MCF 10A (cell line): Measurements from ENCODE around the gene FOXR2. TPM values are rescaled to one million over a fixed set of nuclear protein-coding genes. Genes with fewer than 3 reads are reported as not detected.

Experiments
- Bru-seq: library from RNA; stranded (reverse); fragments of 400-500 nt; gene quantifications from one replicate; lab custom pipeline; 2021; lab: Mats Ljungman, UMichigan
- BruChase-seq, 2 experiments: library from RNA; stranded (reverse); fragments of 400-500 nt; gene quantifications; one replicate each; lab custom pipeline; 2021; lab: Mats Ljungman, UMichigan
- BruUV-seq: library from RNA; stranded (reverse); fragments of 400-500 nt; replicated peaks from 2 replicates; lab custom pipeline; 2021; lab: Mats Ljungman, UMichigan
- CTCF ChIA-PET: fragments of 300-600 bp; sonication (Branson Sonifier 250); formaldehyde crosslinking; extraction: SDS; loops from one replicate; lab custom pipeline; 2021; ENCODE audit warnings: antibody characterized with exemption, inconsistent platforms; lab: Yijun Ruan, JAX
- POLR2A ChIA-PET: fragments of 300-600, 350-650 bp; sonication (Branson Sonifier 250); formaldehyde crosslinking; extraction: SDS; loops from one replicate; lab custom pipeline; 2020; ENCODE audit warnings: antibody characterized with exemption, inconsistent platforms; lab: Yijun Ruan, JAX
- DNase-seq: peaks from one replicate; pipeline ENCODE4 v3.0.0-alpha.2; 2018; ENCODE audit not compliant: unreplicated experiment
- H3K27ac Mint-ChIP-seq: one replicate; pipeline ENCODE4 v1.8.0; 2022; ENCODE audit warnings: mild to moderate bottlenecking, low read depth, mixed read lengths; ENCODE audit not compliant: unreplicated experiment
- H3K27me3 Mint-ChIP-seq: one replicate; pipeline ENCODE4 v1.8.0; 2022; ENCODE audit warnings: mixed read lengths; ENCODE audit not compliant: insufficient read depth, unreplicated experiment
- H3K36me3 Mint-ChIP-seq: one replicate; pipeline ENCODE4 v1.8.0; 2022; ENCODE audit warnings: mild to moderate bottlenecking, moderate library complexity, mixed read lengths; ENCODE audit not compliant: insufficient read depth, unreplicated experiment
- H3K4me1 Mint-ChIP-seq: one replicate; pipeline ENCODE4 v1.8.0; 2022; ENCODE audit warnings: mixed read lengths; ENCODE audit not compliant: insufficient read depth, unreplicated experiment
- H3K4me3 Mint-ChIP-seq: one replicate; pipeline ENCODE4 v1.8.0; 2022; ENCODE audit warnings: mild to moderate bottlenecking, moderate library complexity, mixed read lengths; ENCODE audit not compliant: unreplicated experiment
- H3K9me3 Mint-ChIP-seq: one replicate; pipeline ENCODE4 v1.8.0; 2022; ENCODE audit warnings: mixed read lengths; ENCODE audit not compliant: unreplicated experiment
- intact Hi-C: fragments of 100-400 bp; cut with micrococcal nuclease; formaldehyde crosslinking; loops from 2 replicates; pipeline ENCODE4 v1.14.1; 2022
- long read RNA-seq: library from polyadenylated mRNA; stranded (forward); transcript quantifications from one replicate; pipeline ENCODE4 v2.0.0, GENCODE V29; 2022
- total RNA-seq: library from RNA; stranded (reverse); gene quantifications from 2 replicates; pipeline ENCODE4 v1.2.3, GENCODE V29; 2022
- TF ChIP-seq, protein P1 (sequence below): fragments of 200-600 bp; IDR thresholded peaks from one replicate; pipeline ENCODE4 v1.8.0; 2022; ENCODE audit warnings: antibody characterized with exemption, mild to moderate bottlenecking; ENCODE audit not compliant: unreplicated experiment

Gene FOXR2, protein sequence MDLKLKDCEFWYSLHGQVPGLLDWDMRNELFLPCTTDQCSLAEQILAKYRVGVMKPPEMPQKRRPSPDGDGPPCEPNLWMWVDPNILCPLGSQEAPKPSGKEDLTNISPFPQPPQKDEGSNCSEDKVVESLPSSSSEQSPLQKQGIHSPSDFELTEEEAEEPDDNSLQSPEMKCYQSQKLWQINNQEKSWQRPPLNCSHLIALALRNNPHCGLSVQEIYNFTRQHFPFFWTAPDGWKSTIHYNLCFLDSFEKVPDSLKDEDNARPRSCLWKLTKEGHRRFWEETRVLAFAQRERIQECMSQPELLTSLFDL
- total RNA-seq (not detected in 2 replicates), Bru-seq, nascent RNA (not detected), BruChase-seq, experiment 1, labeled RNA remaining after a 6-hour chase (not detected), BruChase-seq, experiment 2, labeled RNA remaining after a 2-hour chase (not detected)
- long read RNA-seq = 0 reads

GRCh38 chrX:55623100-55623499 lies at the start of gene FOXR2:
Gene FOXR2 (plus strand): TSS chrX:55623400. CDS start chrX:55623712, 312 bp downstream.
- ChIA-PET POLR2A (no interaction called here), CTCF (no interaction called here)
- DNase-seq = no peak
- TF ChIP-seq, protein P1, sequence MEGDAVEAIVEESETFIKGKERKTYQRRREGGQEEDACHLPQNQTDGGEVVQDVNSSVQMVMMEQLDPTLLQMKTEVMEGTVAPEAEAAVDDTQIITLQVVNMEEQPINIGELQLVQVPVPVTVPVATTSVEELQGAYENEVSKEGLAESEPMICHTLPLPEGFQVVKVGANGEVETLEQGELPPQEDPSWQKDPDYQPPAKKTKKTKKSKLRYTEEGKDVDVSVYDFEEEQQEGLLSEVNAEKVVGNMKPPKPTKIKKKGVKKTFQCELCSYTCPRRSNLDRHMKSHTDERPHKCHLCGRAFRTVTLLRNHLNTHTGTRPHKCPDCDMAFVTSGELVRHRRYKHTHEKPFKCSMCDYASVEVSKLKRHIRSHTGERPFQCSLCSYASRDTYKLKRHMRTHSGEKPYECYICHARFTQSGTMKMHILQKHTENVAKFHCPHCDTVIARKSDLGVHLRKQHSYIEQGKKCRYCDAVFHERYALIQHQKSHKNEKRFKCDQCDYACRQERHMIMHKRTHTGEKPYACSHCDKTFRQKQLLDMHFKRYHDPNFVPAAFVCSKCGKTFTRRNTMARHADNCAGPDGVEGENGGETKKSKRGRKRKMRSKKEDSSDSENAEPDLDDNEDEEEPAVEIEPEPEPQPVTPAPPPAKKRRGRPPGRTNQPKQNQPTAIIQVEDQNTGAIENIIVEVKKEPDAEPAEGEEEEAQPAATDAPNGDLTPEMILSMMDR = no peak
- Mint-ChIP-seq H3K27ac (no peak within 1 kb of the TSS), H3K4me1 (no peaks in the 10 kb centered on the region), H3K36me3 (no peaks in the 10 kb centered on the region), H3K9me3 (peaks cover 7% of the 10 kb centered on the region), H3K4me3 (no peak within 1 kb of the TSS), H3K27me3 (peaks cover 41% of the 10 kb centered on the region)
- BruUV-seq = no TSS peak
- intact Hi-C loops = no loop called here

- no TSS peak for BruUV-seq
- Mint-ChIP-seq H3K4me1 (no peaks in the 10 kb centered on the region), H3K27me3 (peaks cover 15% of the 10 kb centered on the region), H3K27ac (no peak overlapping the region), H3K36me3 (no peaks in the 10 kb centered on the region), H3K9me3 (peaks cover 8% of the 10 kb centered on the region), H3K4me3 (no peak overlapping the region)
- ChIA-PET CTCF (no interaction called here), POLR2A (interaction anchor here (0.6 kb wide), 1 partner anchor 87 kb away, joined by 5 read pairs; no protein-coding TSS in a partner anchor)
- TF ChIP-seq, protein P1 = no peak
- intact Hi-C loops = no loop called here
- no peak for DNase-seq
Measured at GRCh38 chrX:55579115-55579514, 44.1 kb upstream of the FOXR2 start.

GRCh38 chrX:55582447-55582846 lies 40.8 kb upstream of the FOXR2 start:
- Mint-ChIP-seq H3K36me3 (no peaks in the 10 kb centered on the region), H3K4me1 (no peaks in the 10 kb centered on the region), H3K9me3 (peaks cover 15% of the 10 kb centered on the region), H3K27me3 (no peaks in the 10 kb centered on the region), H3K4me3 (no peak overlapping the region), H3K27ac (no peak overlapping the region)
- intact Hi-C loops = no loop called here
- BruUV-seq = no TSS peak
- POLR2A ChIA-PET = no interaction called here
- DNase-seq = no peak
- TF ChIP-seq, protein P1 = no peak
- CTCF ChIA-PET = interaction anchor here (0.6 kb wide), 1 partner anchor 205 kb away, joined by 3 read pairs; no protein-coding TSS in a partner anchor

DNA sequence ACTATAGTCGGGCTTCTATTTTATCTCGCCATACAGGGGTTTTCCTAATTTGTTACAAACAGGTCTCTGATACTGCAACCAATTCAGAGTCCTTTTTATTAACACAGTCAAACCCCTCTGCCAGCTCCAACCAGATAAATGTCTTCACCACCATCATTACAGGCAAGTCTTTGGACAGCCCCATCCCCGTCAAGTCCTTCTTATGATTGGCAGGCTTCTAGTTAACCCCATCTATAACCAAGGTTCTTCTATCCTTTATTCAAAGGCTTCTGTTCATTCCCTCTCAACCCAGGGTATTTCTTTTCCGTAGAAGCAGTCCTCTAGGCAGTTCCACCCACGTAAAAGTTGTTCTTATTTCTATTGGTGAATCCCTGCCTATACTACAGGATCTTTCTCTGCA lies 29.9 kb upstream of the FOXR2 start:
- intact Hi-C loops = no loop called here
- ChIA-PET POLR2A (no interaction called here), CTCF (no interaction called here)
- Mint-ChIP-seq H3K4me1 (no peaks in the 10 kb centered on the region), H3K27ac (no peak overlapping the region), H3K36me3 (no peaks in the 10 kb centered on the region), H3K4me3 (no peak overlapping the region), H3K27me3 (no peaks in the 10 kb centered on the region), H3K9me3 (no peaks in the 10 kb centered on the region)
- no peak for DNase-seq
- no TSS peak for BruUV-seq
- TF ChIP-seq, protein P1 = no peak
